ENCODE data around the gene RPS6KA5. TPM values are rescaled to one million over a fixed set of nuclear protein-coding genes. Genes with fewer than 3 reads are reported as not detected.

RPS6KA5 gene
- total and polyA plus RNA-seq, 2 donors (not counting 1 experiment from before 2014, with no cell fraction given) = 0.59 to 2.0 TPM

GRCh38 chr14:90943367-90943766, 117.1 kb downstream of the RPS6KA5 start:
- Histone ChIP-seq H4K20me1 (ENCODE audit: control insufficient read depth, extremely low read depth, insufficient read depth, low read length) (no peaks in the 10 kb centered on the region), H3K27me3 (ENCODE audit: control insufficient read depth, insufficient read depth, low read length) (no peaks in the 10 kb centered on the region), H3K36me3 (ENCODE audit: control insufficient read depth, insufficient read depth, low read length) (no peaks in the 10 kb centered on the region), H3K9me3 (ENCODE audit: control insufficient read depth, insufficient read depth, low read depth, low read length) (no peaks in the 10 kb centered on the region), H3K4me2 (ENCODE audit: extremely low read depth, insufficient read depth, low read length) (no peak overlapping the region), H3K4me1 (ENCODE audit: control insufficient read depth, extremely low read depth, insufficient read depth, low read length) (no peaks in the 10 kb centered on the region), H2AFZ (ENCODE audit: low read length) (no peak overlapping the region), H3K27ac (ENCODE audit: insufficient read depth, low read length) (no peak overlapping the region), H3K9ac (ENCODE audit: insufficient read depth, low read length) (no peak overlapping the region), H3K79me2 (ENCODE audit: control insufficient read depth, insufficient read depth, low read length) (no peaks in the 10 kb centered on the region), H3K4me3 (replicated peaks in 1 of 4; ENCODE audit: control extremely low read depth in 1 of 4, insufficient read depth in 1 of 4, low read depth in 3 of 4, low read length in 4 of 4) (no peak overlapping the region)
- DNase-seq (ENCODE audit: low read depth in 2 of 2) = no peak
- no peak for TF ChIP-seq CTCF (conservative IDR thresholded peaks at IDR 0.05 in 1 of 2, IDR thresholded peaks at IDR 0.05 in 1 of 2; ENCODE audit: low read depth in 1 of 2, low read length in 2 of 2)
- no peak for TF ChIP-seq EZH2 (IDR thresholded peaks at IDR 0.05; ENCODE audit: low read length, missing control alignments)

GRCh38 chr14:90942511-90942910, 117.9 kb downstream of the RPS6KA5 start:
- Histone ChIP-seq H3K36me3 (ENCODE audit: control insufficient read depth, insufficient read depth, low read length) (no peaks in the 10 kb centered on the region), H2AFZ (ENCODE audit: low read length) (no peak overlapping the region), H3K79me2 (ENCODE audit: control insufficient read depth, insufficient read depth, low read length) (no peaks in the 10 kb centered on the region), H3K27ac (ENCODE audit: insufficient read depth, low read length) (no peak overlapping the region), H3K4me3 (replicated peaks in 1 of 4; ENCODE audit: control extremely low read depth in 1 of 4, insufficient read depth in 1 of 4, low read depth in 3 of 4, low read length in 4 of 4) (no peak overlapping the region), H3K27me3 (ENCODE audit: control insufficient read depth, insufficient read depth, low read length) (no peaks in the 10 kb centered on the region), H3K4me2 (ENCODE audit: extremely low read depth, insufficient read depth, low read length) (no peak overlapping the region), H3K9ac (ENCODE audit: insufficient read depth, low read length) (no peak overlapping the region), H3K9me3 (ENCODE audit: control insufficient read depth, insufficient read depth, low read depth, low read length) (no peaks in the 10 kb centered on the region), H3K4me1 (ENCODE audit: control insufficient read depth, extremely low read depth, insufficient read depth, low read length) (no peaks in the 10 kb centered on the region), H4K20me1 (ENCODE audit: control insufficient read depth, extremely low read depth, insufficient read depth, low read length) (no peaks in the 10 kb centered on the region)
- TF ChIP-seq CTCF (conservative IDR thresholded peaks at IDR 0.05 in 1 of 2, IDR thresholded peaks at IDR 0.05 in 1 of 2; ENCODE audit: low read depth in 1 of 2, low read length in 2 of 2) (no peak), EZH2 (IDR thresholded peaks at IDR 0.05; ENCODE audit: low read length, missing control alignments) (no peak)
- no peak for DNase-seq (ENCODE audit: low read depth in 2 of 2)

GRCh38 chr14:90941706-90942105, 118.7 kb downstream of the RPS6KA5 start:
- H3K9me3 ChIP-seq (ENCODE audit: control insufficient read depth, insufficient read depth, low read depth, low read length) = no peaks in the 10 kb centered on the region
- H3K4me1 ChIP-seq (ENCODE audit: control insufficient read depth, extremely low read depth, insufficient read depth, low read length) = no peaks in the 10 kb centered on the region
- no peaks in the 10 kb centered on the region for H4K20me1 ChIP-seq (ENCODE audit: control insufficient read depth, extremely low read depth, insufficient read depth, low read length)
- no peak overlapping the region for H3K27ac ChIP-seq (ENCODE audit: insufficient read depth, low read length)
- no peaks in the 10 kb centered on the region for H3K36me3 ChIP-seq (ENCODE audit: control insufficient read depth, insufficient read depth, low read length)
- DNase-seq (ENCODE audit: low read depth in 2 of 2) = no peak
- TF ChIP-seq CTCF (conservative IDR thresholded peaks at IDR 0.05 in 1 of 2, IDR thresholded peaks at IDR 0.05 in 1 of 2; ENCODE audit: low read depth in 1 of 2, low read length in 2 of 2) = no peak
- no peak for TF ChIP-seq EZH2 (IDR thresholded peaks at IDR 0.05; ENCODE audit: low read length, missing control alignments)
- no peak overlapping the region for H2AFZ ChIP-seq (ENCODE audit: low read length)
- H3K27me3 ChIP-seq (ENCODE audit: control insufficient read depth, insufficient read depth, low read length) = no peaks in the 10 kb centered on the region
- H3K4me3 ChIP-seq (replicated peaks in 1 of 4; ENCODE audit: control extremely low read depth in 1 of 4, insufficient read depth in 1 of 4, low read depth in 3 of 4, low read length in 4 of 4) = no peak overlapping the region
- no peak overlapping the region for H3K4me2 ChIP-seq (ENCODE audit: extremely low read depth, insufficient read depth, low read length)
- no peaks in the 10 kb centered on the region for H3K79me2 ChIP-seq (ENCODE audit: control insufficient read depth, insufficient read depth, low read length)
- H3K9ac ChIP-seq (ENCODE audit: insufficient read depth, low read length) = no peak overlapping the region
